NCI-H69 (cell line): Measurements from ENCODE around the gene GRHPR.
A peak's percentile ranks its signal among the peaks of the same experiment; 100 is the strongest.
"Not testable (repeated sequence)": the region's sequence is repeated elsewhere in the genome, so short reads cannot be mapped to it uniquely, and the experiment has no call there.

Source experiments
- DNase-seq: peaks from one replicate; lab custom pipeline; 2025; lab: John Stamatoyannopoulos, UW

Gene GRHPR

DNA sequence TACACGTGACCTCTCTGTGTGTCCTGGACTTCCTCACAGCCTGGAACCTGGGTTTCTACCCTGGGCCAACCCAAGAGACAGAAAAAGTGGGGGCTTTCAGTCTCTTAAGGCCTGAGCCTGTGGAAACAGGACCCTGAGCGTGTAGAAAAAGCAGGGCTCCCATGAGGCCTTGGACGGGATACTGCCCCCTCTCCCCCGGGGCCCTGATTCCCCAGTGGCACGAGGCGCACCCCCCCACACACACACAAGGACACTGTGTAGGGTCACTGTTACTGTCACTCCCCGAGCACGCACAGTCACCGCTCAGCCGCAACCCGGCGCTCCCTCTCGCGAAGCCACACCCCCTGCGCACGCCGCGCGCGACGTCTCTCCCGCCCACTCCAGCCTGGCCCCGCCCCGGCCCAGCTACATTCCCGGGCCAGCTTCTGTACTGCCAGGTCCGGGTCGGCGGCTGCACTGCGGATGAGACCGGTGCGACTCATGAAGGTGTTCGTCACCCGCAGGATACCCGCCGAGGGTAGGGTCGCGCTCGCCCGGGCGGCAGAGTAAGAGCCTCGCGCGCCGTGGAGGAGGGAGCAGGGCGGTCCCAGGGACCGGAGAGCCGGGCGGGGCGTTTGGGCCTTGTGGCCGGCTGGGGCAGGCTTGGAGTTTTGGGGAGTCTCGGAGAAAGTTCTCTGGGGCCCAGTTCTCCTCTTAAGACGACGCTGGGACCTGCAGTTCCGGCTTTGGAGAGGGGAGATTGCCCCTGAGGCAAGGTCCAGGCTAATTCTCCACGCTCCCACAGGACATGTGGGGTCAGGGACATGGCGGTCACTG, at the start of gene GRHPR:
Gene GRHPR (plus strand): TSS at position 408 of the 816 bp plus-strand sequence. CDS start 55 bp downstream, at position 463.
- DNase-seq: peak; percentile 86

DNA sequence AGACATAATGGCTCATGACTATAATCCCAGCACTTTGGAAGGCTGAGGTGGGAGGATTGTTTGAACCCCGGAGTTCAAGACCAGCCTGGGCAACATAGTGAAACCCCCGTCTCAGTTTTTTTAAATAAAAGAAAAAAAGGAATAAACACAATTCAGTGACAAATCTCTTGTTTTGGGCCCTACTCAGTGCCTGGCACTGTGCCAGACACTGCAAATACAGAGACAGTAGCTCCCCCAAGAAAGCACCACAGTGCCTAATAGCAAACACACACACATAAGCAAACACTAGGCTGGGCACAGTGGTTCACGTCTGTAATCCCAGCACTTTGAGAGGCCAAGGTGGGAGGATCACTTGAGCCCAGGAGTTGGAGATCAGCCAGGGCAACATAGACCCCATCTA, 49.7 kb upstream of the GRHPR start:
- DNase-seq: no peak

DNA sequence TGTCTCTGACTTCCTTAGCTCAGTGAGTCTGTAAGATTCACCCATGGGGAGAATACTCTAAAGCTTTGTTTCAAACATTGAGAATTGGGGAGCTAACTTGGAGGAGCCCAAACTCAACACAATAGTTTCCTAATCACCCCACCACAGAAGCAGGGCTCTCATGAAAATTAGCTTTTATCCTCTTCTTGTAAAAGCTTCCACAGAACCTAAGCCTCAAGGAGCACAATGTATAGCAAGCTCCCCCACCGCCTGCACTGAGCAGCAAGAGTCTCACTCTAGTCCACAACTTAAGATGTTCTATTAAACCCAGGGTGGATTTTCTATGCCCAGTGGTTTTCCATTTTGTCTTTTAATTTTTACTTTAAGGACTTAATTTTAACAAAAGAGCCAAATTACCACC, 48.9 kb upstream of the GRHPR start:
- DNase-seq: no peak

DNA sequence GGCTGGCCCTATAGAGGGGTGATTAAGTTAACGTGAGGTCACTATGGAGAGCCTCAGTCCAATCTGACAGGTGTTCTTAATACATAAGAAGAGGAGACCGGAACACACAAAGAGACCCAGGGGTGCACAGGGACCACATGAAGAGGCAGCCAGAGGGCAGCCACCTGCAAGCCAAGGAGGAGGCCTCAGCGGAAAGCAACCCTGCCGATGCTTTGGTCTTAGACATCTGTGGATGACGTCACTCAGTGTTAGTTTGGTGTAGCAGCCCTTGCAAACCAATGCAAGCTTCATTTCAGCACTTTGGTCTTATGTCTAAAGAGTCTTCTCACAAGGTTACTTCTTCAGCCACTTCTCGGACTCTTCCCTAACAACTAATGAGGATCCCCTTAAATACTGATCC, 47.6 kb upstream of the GRHPR start:
- no peak for DNase-seq

DNA sequence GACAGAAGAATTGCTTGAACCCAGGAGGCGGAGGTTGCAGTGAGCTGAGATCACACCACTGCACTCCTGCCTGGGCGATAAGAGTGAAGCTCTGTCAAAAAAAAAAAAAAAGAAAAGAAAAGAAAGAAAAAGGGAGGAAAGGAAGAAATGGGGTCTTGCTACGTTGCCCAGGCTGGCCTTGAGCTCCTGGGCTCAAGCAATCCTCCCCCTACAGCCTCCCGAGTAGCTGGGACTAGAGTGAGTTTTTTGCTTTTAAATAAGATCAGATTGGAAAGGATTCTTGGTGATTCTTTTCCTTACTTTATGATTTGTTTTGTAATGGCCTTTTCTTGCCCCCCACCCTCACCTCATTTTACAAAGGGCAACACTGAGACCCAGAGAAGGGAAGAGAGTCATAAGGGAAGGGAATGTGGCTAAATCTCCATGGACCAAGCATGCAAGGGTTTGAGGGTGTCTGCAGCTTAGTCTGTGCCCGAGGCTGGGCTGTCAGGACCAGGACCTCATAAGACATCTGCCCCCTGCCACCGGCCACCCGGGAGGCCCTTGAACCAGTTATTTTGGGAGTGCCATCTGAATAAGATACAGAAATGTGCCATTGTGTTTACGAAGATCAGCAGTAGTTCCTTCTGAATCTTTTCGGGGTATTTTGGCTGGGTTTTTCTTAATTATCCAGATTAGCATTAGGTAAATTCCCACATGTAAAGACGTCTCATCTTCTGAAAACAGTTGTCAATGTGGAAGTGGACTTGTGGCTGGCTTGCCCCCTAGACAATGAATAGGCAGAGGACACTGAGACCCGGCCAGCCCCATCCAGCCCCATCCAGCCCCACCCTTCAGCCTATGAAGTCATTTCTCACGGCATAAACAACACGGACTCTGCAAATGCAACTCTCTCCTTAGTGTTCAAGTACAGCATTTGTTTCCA, 44.5 kb upstream of the GRHPR start:
- no peak for DNase-seq

DNA sequence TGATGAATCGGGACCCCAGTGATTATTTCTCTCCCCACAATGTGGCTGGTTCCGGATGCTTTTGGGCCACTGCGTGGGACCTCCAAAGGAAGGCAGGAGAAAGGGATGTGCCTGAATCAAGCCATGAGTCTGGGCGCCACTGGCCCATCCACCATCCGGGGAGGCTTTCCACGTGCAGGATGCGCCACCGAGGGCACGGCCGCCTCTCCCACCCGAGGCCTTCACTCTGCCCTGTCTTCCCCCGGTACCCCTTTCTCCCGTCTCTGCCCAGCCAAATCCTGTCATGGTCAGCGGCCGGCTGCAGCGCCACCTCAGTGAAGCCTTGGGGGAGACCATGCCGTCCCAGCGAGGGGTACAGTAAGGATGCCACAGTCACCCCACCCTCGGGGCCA, 43.9 kb upstream of the GRHPR start:
- no peak for DNase-seq

DNA sequence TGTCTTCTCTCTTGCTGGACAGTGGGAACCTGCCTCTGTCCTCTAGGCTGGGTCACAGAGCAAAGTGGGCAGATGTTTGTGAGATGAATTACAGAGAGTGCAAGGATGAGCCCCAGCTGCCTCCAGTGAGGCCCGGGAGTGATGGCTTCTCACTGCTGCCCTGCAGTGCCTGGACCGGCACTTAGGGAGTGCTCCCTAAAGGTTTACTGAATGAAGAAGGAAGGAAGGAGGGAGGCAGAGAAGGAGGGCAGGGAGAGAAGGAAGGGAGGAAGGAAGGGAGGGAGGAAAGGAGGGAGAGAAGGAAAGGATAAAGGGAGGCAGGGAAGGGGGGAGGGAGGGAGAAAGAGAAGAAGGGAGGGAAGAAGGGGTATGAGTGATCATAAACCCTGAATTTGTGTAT, 42.7 kb upstream of the GRHPR start:
- no peak for DNase-seq

DNA sequence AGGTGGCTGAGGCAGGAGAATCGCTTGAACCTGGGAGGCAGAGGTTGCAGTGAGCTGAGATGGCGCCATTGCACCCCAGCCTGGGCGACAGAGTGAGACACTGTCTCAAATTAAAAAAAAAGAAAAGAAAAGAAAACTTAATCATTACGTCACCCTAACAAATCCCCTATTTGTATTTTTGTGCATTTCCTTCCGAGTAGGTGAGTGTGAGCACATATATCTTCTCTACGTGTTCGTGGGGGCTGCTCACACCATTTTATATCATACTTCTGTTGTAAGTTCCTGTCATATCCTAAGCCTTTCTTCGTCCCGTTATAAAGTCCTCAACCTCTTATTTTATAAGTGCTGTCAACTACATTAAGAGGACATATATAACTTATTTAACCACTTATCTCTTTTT, 41.9 kb upstream of the GRHPR start:
- DNase-seq: no peak

DNA sequence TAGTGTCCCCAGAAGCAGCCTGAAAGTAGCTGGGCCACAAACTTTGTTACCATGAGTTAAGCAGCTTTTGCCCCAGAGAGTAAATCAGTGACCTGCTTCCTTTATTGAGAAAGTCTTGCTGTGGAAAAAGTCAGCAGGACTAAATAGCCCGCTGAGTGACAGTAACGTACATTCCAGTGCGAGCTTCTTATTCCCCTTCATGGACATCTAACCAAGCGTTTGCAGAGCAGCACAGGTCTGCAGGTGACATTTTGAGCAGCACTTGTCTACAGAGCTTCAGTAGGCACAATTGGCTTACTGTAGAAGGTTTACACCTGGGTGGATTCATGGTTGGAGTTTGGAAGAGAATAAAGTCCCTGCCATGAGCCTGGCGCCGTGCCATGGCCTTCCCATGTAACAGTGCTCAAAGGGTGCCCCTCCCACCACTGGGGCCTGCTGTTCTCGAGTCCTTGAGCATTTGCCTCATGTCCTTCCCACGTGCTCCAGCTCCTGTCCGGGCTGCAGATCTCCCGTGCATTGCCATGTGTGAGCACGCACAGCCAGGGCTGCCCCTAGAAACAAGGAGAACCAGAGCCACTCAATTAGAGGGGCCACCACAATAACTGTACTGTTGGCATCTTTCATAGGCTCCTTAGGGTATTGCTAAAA, 41.3 kb upstream of the GRHPR start:
- peak; percentile 56 for DNase-seq

DNA sequence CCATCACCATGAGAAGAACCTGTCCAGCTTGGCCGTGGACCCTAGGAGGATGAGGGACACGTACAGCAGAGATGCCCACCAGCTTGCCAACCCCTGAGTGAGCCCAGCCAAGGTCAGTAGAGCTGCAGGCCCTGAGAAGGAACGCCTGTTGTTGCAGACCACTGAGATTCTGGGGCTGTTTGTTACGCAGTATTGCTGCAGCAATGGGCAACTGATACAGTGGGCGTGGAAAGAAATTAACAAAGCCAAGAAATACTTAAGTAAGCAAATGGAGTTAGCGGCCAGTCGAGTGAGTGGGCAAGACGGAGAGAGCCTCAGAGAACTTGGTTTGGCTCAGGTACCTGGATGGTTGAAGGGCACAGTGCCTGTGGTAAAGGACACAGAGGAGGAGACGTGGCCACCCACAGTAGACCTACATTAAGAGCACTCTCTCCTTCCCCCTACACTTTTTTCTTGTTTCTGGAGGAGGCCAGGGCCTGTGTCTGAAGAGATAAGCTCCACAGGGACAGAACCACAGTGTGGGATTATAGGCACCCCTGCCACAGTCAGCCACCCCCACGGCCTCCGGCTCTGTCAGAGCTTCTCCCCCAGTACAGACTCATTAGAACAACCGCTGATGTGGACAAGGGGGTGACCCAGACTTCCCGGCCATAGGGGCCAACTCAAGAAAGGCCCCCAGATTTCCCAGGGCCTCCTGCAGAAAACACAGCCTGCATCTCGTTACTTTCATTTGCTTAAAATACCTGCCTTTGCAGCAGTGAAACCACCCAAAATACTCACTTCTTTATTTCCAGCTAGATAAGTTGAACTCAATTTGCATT, 40.1 kb upstream of the GRHPR start:
- DNase-seq: no peak

DNA sequence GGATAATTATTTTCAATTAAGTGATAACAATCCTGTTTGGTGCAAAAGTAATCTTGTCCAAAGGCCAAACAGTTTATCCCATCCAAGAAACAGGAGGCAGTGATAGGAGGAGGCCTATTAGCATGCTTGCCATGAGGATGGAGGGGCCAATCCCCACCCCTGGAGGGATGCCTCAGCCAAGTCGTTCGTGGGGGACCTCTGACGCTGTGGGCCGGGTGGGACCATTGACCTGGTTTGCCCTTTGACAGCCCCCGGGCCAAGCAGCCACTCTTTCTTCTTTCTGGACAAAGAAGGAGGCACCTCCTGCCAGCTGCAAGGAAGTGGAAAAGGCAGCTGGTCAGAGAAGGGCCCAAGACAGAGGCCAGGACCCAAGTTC, 39.5 kb upstream of the GRHPR start:
- no peak for DNase-seq

DNA sequence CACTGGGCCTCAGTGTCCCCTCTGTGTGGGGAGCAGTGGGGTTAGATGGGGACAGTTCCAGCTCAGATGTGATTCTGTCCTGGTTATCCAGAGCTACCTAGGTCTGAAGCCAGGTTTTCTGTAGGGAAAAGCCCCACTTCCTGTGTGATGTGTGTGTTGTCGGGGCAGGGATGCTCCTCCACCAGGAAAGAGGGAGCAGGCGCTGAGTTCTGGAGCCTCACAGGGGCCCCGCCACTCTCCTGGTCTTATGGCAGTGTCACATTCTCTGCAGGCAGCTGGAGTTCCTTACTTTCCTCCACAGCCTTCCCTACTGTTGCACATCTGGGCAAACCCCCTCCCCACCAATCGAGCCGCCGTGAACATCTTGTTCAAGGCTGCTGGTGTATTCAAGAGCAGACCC, 39.1 kb upstream of the GRHPR start:
- DNase-seq: no peak

DNA sequence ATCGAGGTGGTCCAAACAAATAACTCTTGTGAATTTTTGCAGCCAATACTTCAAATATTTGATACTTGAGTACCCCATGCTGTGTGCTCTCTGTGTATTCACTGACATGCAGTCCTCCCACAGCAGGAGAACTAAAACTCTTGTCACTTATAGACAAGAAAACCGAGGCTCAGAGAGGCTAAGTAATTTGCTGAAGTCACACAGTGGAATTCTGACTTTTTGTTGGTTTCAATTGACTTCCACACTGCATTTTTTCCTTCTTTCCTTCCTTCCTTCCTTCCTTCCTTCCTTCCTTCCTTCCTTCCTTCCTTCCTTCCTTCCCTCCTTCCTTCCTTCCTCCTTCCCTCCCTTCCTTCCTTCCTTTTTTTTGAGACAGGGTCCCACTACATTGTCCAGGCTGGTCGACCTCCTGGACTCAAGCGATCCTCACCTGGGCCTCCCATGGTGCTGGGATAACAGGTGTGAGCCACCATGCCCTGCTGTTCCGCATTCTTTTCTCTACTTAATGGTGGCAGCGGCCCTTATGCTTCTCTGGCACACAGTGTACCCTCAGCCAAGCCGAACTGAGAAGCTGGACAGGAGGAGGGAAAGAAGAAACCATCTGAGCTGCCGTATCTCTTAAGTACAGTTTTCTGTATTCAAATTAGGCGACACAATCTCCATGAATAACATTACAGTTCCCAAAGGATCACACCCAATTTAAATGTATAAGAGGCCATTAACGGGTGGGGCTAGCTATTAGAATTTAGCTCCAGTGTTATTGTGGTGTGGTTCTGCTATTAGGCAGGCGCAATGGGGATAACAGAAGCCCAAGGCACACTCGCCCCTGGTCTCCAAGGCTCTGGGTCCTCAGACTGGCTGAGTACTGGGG, 38.4 kb upstream of the GRHPR start:
- DNase-seq: no peak

DNA sequence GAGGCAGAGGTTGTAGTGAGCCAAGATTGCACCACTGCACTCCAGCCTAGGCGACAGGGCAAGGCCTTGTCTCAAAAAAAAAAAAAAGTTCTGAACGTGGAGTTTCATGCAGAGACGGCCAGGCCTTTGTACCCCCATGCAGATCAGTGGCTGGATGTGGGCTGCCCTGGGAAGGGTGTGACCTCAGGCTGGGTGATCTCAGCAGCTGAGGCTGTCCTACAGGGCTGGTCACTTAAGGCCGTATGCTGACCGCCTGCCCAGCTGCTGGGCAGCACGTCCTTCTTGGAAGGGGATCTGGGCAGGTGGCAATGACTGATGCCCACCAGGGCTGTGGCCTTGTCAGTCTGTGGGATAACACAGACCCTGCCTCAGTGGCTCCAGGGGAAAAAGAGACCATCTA, 37.2 kb upstream of the GRHPR start:
- DNase-seq: no peak

DNA sequence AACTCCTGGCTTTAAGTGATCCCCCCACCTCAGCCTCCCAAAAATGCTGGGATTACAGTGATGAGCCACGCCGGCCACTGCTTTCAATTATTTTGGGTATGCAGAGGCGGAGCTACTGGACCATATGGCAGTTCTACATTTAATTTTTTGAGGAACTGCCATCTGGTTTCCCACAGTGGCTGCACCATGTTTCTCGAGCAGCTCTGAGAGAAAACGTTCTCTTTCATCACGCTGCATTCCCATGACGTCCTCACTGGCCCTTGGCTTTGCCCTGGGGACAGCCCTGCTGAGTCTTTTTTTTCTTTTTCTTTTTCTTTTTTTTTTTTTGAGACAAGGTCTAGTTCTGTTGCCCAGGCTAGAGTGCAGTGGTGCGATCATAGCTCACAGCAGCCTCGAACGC, 35.5 kb upstream of the GRHPR start:
- DNase-seq: peak; percentile 10

DNA sequence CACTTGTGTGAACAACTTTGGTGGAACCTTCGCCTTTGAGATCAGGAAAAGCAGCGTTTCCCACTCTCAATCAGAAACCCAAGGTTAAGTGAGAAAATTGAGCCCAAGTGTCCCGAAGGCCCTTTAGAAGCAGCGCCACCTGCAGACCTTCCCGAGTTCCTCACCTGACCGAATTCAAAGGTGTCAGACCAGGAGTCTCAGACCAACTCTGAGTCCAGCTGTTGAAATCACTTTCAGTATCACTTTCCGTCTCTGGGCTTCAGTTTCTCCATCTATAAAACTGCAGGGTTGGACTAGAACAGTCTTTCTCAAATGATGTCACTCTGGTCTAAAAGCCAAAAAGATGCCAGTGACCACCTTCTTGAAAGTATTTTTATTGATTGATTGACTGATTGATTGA, 31.7 kb upstream of the GRHPR start:
- peak; percentile 70 for DNase-seq

DNA sequence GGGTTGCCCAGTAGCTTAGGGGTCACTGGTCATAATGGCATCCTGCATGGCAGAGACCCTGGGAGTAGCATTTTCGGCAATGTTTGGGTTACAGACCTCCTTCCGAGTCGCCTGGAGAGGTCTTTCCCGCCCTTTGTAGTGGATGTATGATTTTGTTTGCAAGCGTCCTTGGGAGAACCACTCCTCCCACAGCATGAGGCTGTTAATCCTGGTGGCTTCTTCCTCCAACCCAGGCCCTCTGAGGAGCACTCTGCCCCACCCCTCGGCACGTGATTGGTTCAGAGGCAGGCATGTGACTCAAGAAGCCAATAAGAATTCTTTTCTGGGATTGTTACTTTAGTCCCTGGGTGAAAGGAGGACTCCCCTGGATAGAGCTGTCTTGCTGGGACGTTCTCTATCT, 30.2 kb upstream of the GRHPR start:
- DNase-seq: peak; percentile 31

DNA sequence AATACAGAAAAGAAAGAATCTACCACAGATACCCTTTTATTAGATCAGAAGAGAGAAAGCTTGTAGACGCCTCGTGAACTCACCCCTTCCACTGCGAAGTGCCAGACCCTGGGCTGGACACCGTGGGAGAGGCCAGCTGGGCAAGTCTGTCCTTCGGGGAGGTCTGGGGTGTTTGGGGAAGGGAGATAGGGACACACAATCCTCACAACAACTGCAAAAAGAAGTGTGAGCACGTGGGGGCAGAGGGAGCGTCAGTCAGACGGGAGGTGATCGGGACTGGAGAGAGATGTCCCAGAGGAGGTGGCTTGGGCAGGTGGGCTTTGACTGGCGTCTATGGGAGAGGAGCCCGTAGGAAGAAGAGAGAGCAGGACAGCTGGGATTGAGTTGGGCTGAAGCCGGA, 27.3 kb upstream of the GRHPR start:
- DNase-seq: no peak

DNA sequence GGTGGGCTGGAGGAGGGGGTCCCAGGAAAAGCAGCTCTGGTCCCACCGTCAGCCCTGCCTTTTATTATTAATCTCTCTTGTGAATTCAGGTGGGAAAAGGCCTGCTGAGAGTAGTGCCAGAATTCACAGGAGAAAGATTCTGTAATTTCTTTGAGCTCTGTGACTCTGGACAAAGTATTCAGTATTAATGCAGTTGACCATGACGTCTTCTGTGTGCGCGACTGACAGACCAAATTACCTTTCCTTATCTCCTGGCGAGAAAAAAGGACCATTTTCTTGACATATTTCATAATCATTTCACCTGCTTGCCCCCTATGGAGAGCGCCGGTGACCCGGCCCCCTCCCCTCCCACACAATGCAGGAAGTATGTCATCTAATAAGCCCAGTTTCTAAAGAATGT, 26.8 kb upstream of the GRHPR start:
- peak; percentile 33 for DNase-seq

DNA sequence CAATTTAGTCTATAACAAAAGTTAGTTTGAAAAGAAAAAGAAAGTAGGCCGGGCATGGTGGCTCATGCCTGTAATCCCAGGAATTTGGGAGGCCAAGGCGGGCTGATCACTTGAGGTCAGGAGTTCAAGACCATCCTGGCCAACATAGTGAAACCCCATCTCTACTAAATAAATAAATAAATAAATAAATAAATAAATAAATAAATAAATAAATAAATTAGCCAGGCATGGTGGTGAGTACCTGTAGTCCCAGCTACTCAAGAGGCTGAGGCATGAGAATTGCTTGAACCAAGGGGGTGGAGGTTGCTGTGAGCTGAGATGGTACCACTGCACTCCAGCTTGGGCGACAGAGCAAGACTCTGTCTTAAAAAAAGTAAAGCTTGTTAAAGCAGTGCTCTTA, 24.5 kb upstream of the GRHPR start:
- DNase-seq: not testable (repeated sequence)
